IMR-90 (cell line): ENCODE data around the gene FNDC3B. TPM values are rescaled to one million over a fixed set of nuclear protein-coding genes. Genes with fewer than 3 reads are reported as not detected.

Experiments
- ATAC-seq: fragments of 200-7000 bp; cut with Tn5 transposase; 2 replicates; pipeline ENCODE4 v1.9.1; 2020; ENCODE audit warnings: low read depth, mild to moderate bottlenecking, moderate library complexity
- BruUV-seq: library from RNA; stranded (reverse); fragments of 400-500 nt; replicated peaks from 2 replicates; lab custom pipeline; 2021; lab: Mats Ljungman, UMichigan
- CTCF ChIA-PET: fragments of 300-600 bp; formaldehyde crosslinking; extraction: SDS; loops from one replicate; lab custom pipeline; 2021; ENCODE audit warnings: antibody characterized with exemption; lab: Yijun Ruan, JAX
- POLR2A ChIA-PET: fragments of 300-600 bp; sonication (Branson Sonifier 250); formaldehyde crosslinking; loops from one replicate; lab custom pipeline; 2022; ENCODE audit warnings: antibody characterized with exemption; ENCODE audit not compliant: unreplicated experiment; lab: Charles Lee
- DNase-seq: peaks from one replicate; pipeline ENCODE4 v3.0.0; 2013
- H2AFZ ChIP-seq: replicated peaks from 2 replicates; pipeline ENCODE3; 2013; ENCODE audit warnings: low read length, mild to moderate bottlenecking; ENCODE audit not compliant: poor library complexity
- H2AK5ac ChIP-seq: 2 replicates; pipeline ENCODE4 v1.6.1; 2013; ENCODE audit warnings: low read depth, low read length, inconsistent platforms
- H2AK9ac ChIP-seq: replicated peaks from 2 replicates; pipeline ENCODE3; 2013; ENCODE audit warnings: mild to moderate bottlenecking, low read depth, low read length, moderate library complexity; ENCODE audit not compliant: poor library complexity
- H2BK120ac ChIP-seq: 2 replicates; pipeline ENCODE4 v1.6.1; 2013; ENCODE audit warnings: low read depth, low read length, inconsistent platforms
- H2BK15ac ChIP-seq: 3 replicates; pipeline ENCODE4 v1.6.1; 2013; ENCODE audit warnings: low read depth, low read length, inconsistent platforms
- H2BK20ac ChIP-seq: 2 replicates; pipeline ENCODE4 v1.6.1; 2013; ENCODE audit warnings: low read depth, mild to moderate bottlenecking, inconsistent platforms, low read length, moderate library complexity
- H2BK5ac ChIP-seq: 2 replicates; pipeline ENCODE4 v1.6.1; 2013; ENCODE audit warnings: mild to moderate bottlenecking, low read depth, low read length, inconsistent platforms; ENCODE audit not compliant: poor library complexity, severe bottlenecking
- H3K14ac ChIP-seq: replicated peaks from 2 replicates; pipeline ENCODE4 v1.6.1; 2013; ENCODE audit warnings: low read depth, low read length, inconsistent platforms
- H3K18ac ChIP-seq: 2 replicates; pipeline ENCODE4 v1.6.1; 2013; ENCODE audit warnings: low read depth, low read length, control low read depth
- H3K23ac ChIP-seq: 2 replicates; pipeline ENCODE4 v1.6.1; 2013; ENCODE audit warnings: low read depth, low read length, inconsistent platforms
- H3K27ac ChIP-seq: 2 replicates; pipeline ENCODE4 v1.5.1; 2013; ENCODE audit warnings: mild to moderate bottlenecking, control low read depth, low read length; ENCODE audit not compliant: insufficient read depth
- H3K27me3 ChIP-seq: 2 replicates; pipeline ENCODE4 v1.6.1; 2013; ENCODE audit warnings: low read length; ENCODE audit not compliant: control insufficient read depth, insufficient read depth
- H3K36me3 ChIP-seq: 2 replicates; pipeline ENCODE4 v1.6.1; 2013; ENCODE audit warnings: low read length, mixed read lengths; ENCODE audit not compliant: control insufficient read depth, insufficient read depth
- H3K4ac ChIP-seq: 2 replicates; pipeline ENCODE4 v1.6.1; 2013; ENCODE audit warnings: low read depth, low read length, inconsistent platforms
- H3K4me1 ChIP-seq: 2 replicates; pipeline ENCODE4 v1.6.1; 2013; ENCODE audit warnings: low read length, mixed read lengths; ENCODE audit not compliant: control insufficient read depth, insufficient read depth
- H3K4me2 ChIP-seq: 2 replicates; pipeline ENCODE4 v1.6.1; 2013; ENCODE audit warnings: low read depth, mild to moderate bottlenecking, control low read depth, low read length, moderate library complexity
- H3K4me3 ChIP-seq: 2 replicates; pipeline ENCODE4 v1.5.1; 2013; ENCODE audit warnings: low read depth, mild to moderate bottlenecking, control low read depth, low read length, moderate library complexity; ENCODE audit not compliant: insufficient read depth
- H3K56ac ChIP-seq: 2 replicates; pipeline ENCODE4 v1.6.1; 2013; ENCODE audit warnings: low read length, inconsistent platforms; ENCODE audit not compliant: insufficient read depth; ENCODE audit errors: extremely low read depth
- H3K79me1 ChIP-seq, 2 experiments: 2 replicates each; pipeline ENCODE4 v1.6.1; 2013; ENCODE audit warnings: low read length in 2 of 2, inconsistent platforms in 1 of 2, low read depth in 1 of 2
- H3K9ac ChIP-seq: 2 replicates; pipeline ENCODE4 v1.6.1; 2013; ENCODE audit warnings: low read depth, low read length, control low read depth
- H3K9me1 ChIP-seq: 2 replicates; pipeline ENCODE4 v1.6.1; 2013; ENCODE audit warnings: low read length, inconsistent platforms; ENCODE audit not compliant: insufficient read depth
- H3K9me3 ChIP-seq: 2 replicates; pipeline ENCODE4 v1.6.1; 2013; ENCODE audit warnings: low read length; ENCODE audit not compliant: control insufficient read depth, insufficient read depth
- H4K20me1 ChIP-seq: 2 replicates; pipeline ENCODE4 v1.6.1; 2013; ENCODE audit warnings: low read length, inconsistent platforms; ENCODE audit not compliant: insufficient read depth
- H4K5ac ChIP-seq: 2 replicates; pipeline ENCODE4 v1.6.1; 2013; ENCODE audit warnings: mild to moderate bottlenecking, low read depth, low read length, control low read depth
- H4K8ac ChIP-seq, 2 experiments: 2 replicates each; pipeline ENCODE4 v1.6.1; 2013; ENCODE audit warnings: low read depth in 2 of 2, low read length in 2 of 2, control low read depth in 1 of 2, inconsistent platforms in 1 of 2
- H4K91ac ChIP-seq: 2 replicates; pipeline ENCODE4 v1.6.1; 2013; ENCODE audit warnings: low read depth, low read length, inconsistent platforms; ENCODE audit not compliant: insufficient read depth
- CHD1 ChIP-seq: IDR thresholded peaks from 2 replicates; pipeline ENCODE4 v1.6.1; 2012; ENCODE audit warnings: low read depth, low read length, improper control_type of control experiment
- FOS ChIP-seq: fragments of 150-350 bp; IDR thresholded peaks from 2 replicates; pipeline ENCODE4 v1.6.1; 2016; ENCODE audit warnings: low read depth, low read length
- MAZ ChIP-seq: IDR thresholded peaks from 2 replicates; pipeline ENCODE4 v1.6.1; 2012; ENCODE audit warnings: low read depth, mild to moderate bottlenecking, low read length, improper control_type of control experiment, moderate library complexity, borderline replicate concordance
- RCOR1 ChIP-seq: IDR thresholded peaks from 2 replicates; pipeline ENCODE4 v1.6.1; 2012; ENCODE audit warnings: mild to moderate bottlenecking, low read length, improper control_type of control experiment; ENCODE audit not compliant: insufficient replicate concordance
- WGBS, 2 experiments: methylation state at CpG; one replicate each; pipeline versions ENCODE4 v1.1.5 to v1.1.7; 2013; ENCODE audit warnings: missing lambda C conversion rate in 2 of 2; ENCODE audit not compliant: insufficient read length in 1 of 2; ENCODE audit errors: extremely low coverage in 2 of 2; 5-methylcytosine and 5-hydroxymethylcytosine counted together
- dilution Hi-C: fragments of 300-500 bp; cut with HindIII; formaldehyde crosslinking; loops from one replicate; pipeline ENCODE4 v1.14.3; 2018; ENCODE audit warnings: low sequenced_read_pairs; ENCODE audit not compliant: unreplicated experiment
- in situ Hi-C: fragments of 300-500 bp; cut with MboI; formaldehyde crosslinking; loops from 3 replicates; pipeline ENCODE4 v1.14.3; 2019; ENCODE audit warnings: low sequenced_read_pairs, inconsistent platforms, mixed read lengths
- intact Hi-C: fragments of 100-400 bp; cut with micrococcal nuclease; formaldehyde crosslinking; loops from 2 replicates; pipeline ENCODE4 v1.10.0; 2022
- polyA plus RNA-seq, 3 experiments: library from polyadenylated mRNA; depleted of rRNA; stranded (reverse); fragments of >200 nt; gene quantifications; 2 replicates each; pipeline ENCODE4 v1.2.3, GENCODE V29; 2012; ENCODE audit warnings: low replicate concordance in 1 of 3
- total RNA-seq: library from RNA; depleted of rRNA; stranded (reverse); fragments of >200 nt; gene quantifications from 2 replicates; pipeline ENCODE4 v1.2.3, GENCODE V29; 2012
- TF ChIP-seq, protein P1 (sequence below): fragments of 150-350 bp; IDR thresholded peaks from 2 replicates; pipeline ENCODE4 v1.6.1; 2016; ENCODE audit warnings: low read depth, mild to moderate bottlenecking, low read length, moderate library complexity, borderline replicate concordance
- TF ChIP-seq, protein P2 (sequence below): fragments of 150-350 bp; IDR thresholded peaks from 2 replicates; pipeline ENCODE4 v1.6.1; 2017; ENCODE audit warnings: mild to moderate bottlenecking, antibody characterized with exemption, low read length, low read depth

Gene FNDC3B
- total and polyA plus RNA-seq, 2 of the 4 experiments (the other 2 are of a cell fraction), result 23.9 to 150 TPM

DNA sequence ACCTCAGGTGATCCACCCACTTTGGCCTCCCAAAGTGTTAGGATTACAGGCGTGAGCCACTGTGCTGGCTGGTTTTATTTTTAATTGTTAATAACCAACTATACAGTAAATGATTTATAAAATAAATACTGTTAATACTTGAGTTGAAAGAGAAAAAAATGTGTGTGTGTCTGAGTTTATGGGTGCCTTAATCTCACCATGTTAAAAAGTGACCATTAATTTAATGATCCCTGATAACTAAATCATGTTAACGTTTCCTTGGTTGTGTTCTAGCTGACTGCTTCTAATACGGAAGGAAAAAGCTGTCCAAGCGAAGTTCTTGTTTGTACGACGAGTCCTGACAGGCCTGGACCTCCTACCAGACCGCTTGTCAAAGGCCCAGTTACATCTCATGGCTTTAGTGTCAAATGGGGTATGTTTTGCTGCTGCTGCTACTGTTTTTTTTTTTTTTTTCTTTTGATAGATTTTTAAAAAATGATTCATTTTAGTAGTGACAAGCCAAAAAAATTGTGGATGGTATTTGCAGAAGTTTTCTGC lies 295.4 kb downstream of the FNDC3B start (continued):
- TF ChIP-seq, protein P1, sequence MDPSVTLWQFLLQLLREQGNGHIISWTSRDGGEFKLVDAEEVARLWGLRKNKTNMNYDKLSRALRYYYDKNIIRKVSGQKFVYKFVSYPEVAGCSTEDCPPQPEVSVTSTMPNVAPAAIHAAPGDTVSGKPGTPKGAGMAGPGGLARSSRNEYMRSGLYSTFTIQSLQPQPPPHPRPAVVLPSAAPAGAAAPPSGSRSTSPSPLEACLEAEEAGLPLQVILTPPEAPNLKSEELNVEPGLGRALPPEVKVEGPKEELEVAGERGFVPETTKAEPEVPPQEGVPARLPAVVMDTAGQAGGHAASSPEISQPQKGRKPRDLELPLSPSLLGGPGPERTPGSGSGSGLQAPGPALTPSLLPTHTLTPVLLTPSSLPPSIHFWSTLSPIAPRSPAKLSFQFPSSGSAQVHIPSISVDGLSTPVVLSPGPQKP, result no peak
- TF ChIP-seq FOS (no peak), CHD1 (no peak)

DNA sequence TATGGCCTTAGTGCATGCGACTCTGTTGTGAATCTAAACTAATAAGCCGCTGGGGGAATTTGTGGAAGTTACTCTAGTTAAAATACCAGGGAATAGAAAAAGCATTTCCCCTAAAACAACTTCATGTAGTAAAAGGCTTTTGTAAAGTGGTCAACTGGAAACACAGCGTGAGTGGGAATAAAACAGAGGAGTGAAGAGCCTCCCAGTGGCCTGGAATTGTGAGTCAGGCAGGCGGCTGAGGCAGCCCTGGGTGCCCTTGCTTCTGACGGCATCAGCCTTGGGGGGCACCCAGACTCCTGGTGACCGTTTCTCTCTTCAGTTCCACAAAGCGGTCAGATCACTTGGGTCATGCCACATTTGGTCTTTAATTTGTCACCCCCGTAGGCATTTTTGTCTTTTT lies 300.5 kb downstream of the FNDC3B start:
- 100% methylated on average over 2 of the region's 8 CpGs; no CpG with 5 or more reads in 1 of the 2 experiments for WGBS, 2 experiments
- CTCF ChIA-PET, result no interaction called here
- H4K5ac ChIP-seq, result no peak overlapping the region
- H3K23ac ChIP-seq, result no peak overlapping the region
- no peak overlapping the region for H3K9ac ChIP-seq
- no peak overlapping the region for H2BK20ac ChIP-seq
- intact Hi-C loops, result loop anchor here (5.0 kb wide), 1 partner anchor 683 kb away; no protein-coding TSS in a partner anchor
- POLR2A ChIA-PET, result no interaction called here
- dilution Hi-C loops, result no loop called here
- no peak overlapping the region for H3K4ac ChIP-seq
- H3K79me1 ChIP-seq, result peaks cover 14 to 18% of the 10 kb centered on the region in 2 experiments
- H3K36me3 ChIP-seq, result peaks cover 42% of the 10 kb centered on the region
- ATAC-seq, result no peak
- H4K91ac ChIP-seq, result no peak overlapping the region
- TF ChIP-seq MAZ (no peak), RCOR1 (no peak)
- TF ChIP-seq, protein P2, sequence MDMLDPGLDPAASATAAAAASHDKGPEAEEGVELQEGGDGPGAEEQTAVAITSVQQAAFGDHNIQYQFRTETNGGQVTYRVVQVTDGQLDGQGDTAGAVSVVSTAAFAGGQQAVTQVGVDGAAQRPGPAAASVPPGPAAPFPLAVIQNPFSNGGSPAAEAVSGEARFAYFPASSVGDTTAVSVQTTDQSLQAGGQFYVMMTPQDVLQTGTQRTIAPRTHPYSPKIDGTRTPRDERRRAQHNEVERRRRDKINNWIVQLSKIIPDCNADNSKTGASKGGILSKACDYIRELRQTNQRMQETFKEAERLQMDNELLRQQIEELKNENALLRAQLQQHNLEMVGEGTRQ, result no peak
- no peak overlapping the region for H2AK9ac ChIP-seq
- no peak overlapping the region for H3K4me2 ChIP-seq
- no peak overlapping the region for H3K4me3 ChIP-seq
- H4K20me1 ChIP-seq, result peaks cover 5% of the 10 kb centered on the region; the same call in 1 of the 2 replicates
- no peak overlapping the region for H3K14ac ChIP-seq
- no peak overlapping the region for H3K56ac ChIP-seq
- no peak overlapping the region for H2BK5ac ChIP-seq
- H3K4me1 ChIP-seq, result no peaks in the 10 kb centered on the region; the same call in 1 of the 2 replicates
- no peak overlapping the region for H4K8ac ChIP-seq
- H2AFZ ChIP-seq, result no peak overlapping the region
- H3K9me1 ChIP-seq, result no peaks in the 10 kb centered on the region
- H2AK5ac ChIP-seq, result no peak overlapping the region
- no peak overlapping the region for H2BK120ac ChIP-seq
- no peak overlapping the region for H2BK15ac ChIP-seq
- no peaks in the 10 kb centered on the region for H3K9me3 ChIP-seq
- in situ Hi-C loops, result loop anchor here (25.0 kb wide), 1 partner anchor 703 kb away; no protein-coding TSS in a partner anchor
- no peak overlapping the region for H3K27ac ChIP-seq
- no TSS peak for BruUV-seq
- H3K27me3 ChIP-seq, result no peaks in the 10 kb centered on the region
- DNase-seq, result no peak
- no peak overlapping the region for H3K18ac ChIP-seq
